ENCODE measurements around the gene MNT. TPM values are rescaled to one million over a fixed set of nuclear protein-coding genes. Genes with fewer than 3 reads are reported as not detected.
"Not testable (repeated sequence)": the region's sequence is repeated elsewhere in the genome, so short reads cannot be mapped to it uniquely, and the experiment has no call there.

MNT gene
- polyA plus RNA-seq (ENCODE audit: insufficient read length in 12 of 12): 10 to 100 TPM in 10 of 12 donors, 1 to 10 TPM in 1, not detected in 1; 9.5 to 26.0 (median 14.5) TPM
- long read RNA-seq, donor 1, full-length matches to known transcripts: 8 of 19 reads
- long read RNA-seq, donor 1, partial matches to known transcripts: 11 of 19 reads
- long read RNA-seq, donor 1, other reads (novel, unspliced or antisense): 0 of 19 reads
- long read RNA-seq, donor 2, full-length matches to known transcripts: 6 of 12 reads
- long read RNA-seq, donor 2, partial matches to known transcripts: 6 of 12 reads
- long read RNA-seq, donor 2, other reads (novel, unspliced or antisense): 0 of 12 reads
- long read RNA-seq, donor 3, full-length matches to known transcripts: 10 of 10 reads
- long read RNA-seq, donor 3, partial matches to known transcripts: 0 of 10 reads
- long read RNA-seq, donor 3, other reads (novel, unspliced or antisense): 0 of 10 reads
- long read RNA-seq, donor 4, partial matches to known transcripts: 5 of 5 reads
- long read RNA-seq, donor 4, other reads (novel, unspliced or antisense): 0 of 5 reads
- long read RNA-seq, donor 5, full-length matches to known transcripts: 16 of 38 reads
- long read RNA-seq, donor 5, partial matches to known transcripts: 22 of 38 reads
- long read RNA-seq, donor 5, other reads (novel, unspliced or antisense): 0 of 38 reads
- long read RNA-seq, donor 6, full-length matches to known transcripts: 5 of 5 reads
- long read RNA-seq, donor 6, partial matches to known transcripts: 0 of 5 reads
- long read RNA-seq, donor 6, other reads (novel, unspliced or antisense): 0 of 5 reads
- long read RNA-seq, donor 7, full-length matches to known transcripts: 7 of 7 reads
- long read RNA-seq, donor 7, partial matches to known transcripts: 0 of 7 reads
- long read RNA-seq, donor 7, other reads (novel, unspliced or antisense): 0 of 7 reads
- long read RNA-seq, donor 8, full-length matches to known transcripts: 10 of 16 reads
- long read RNA-seq, donor 8, partial matches to known transcripts: 6 of 16 reads
- long read RNA-seq, donor 8, other reads (novel, unspliced or antisense): 0 of 16 reads
- long read RNA-seq, donor 9, full-length matches to known transcripts: 5 of 5 reads
- long read RNA-seq, donor 9, partial matches to known transcripts: 0 of 5 reads
- long read RNA-seq, donor 9, other reads (novel, unspliced or antisense): 0 of 5 reads
- long read RNA-seq, donor 10, full-length matches to known transcripts: 5 of 12 reads
- long read RNA-seq, donor 10, partial matches to known transcripts: 7 of 12 reads
- long read RNA-seq, donor 10, other reads (novel, unspliced or antisense): 0 of 12 reads
- long read RNA-seq, donor 11, full-length matches to known transcripts: 7 of 7 reads
- long read RNA-seq, donor 11, partial matches to known transcripts: 0 of 7 reads
- long read RNA-seq, donor 11, other reads (novel, unspliced or antisense): 0 of 7 reads

- no peak for DNase-seq
Observed at GRCh38 chr17:2400877-2401425, at the start of gene MNT. TSS of gene MNT (minus strand) at chr17:2401060. CDS start at chr17:2400712, 348 bp downstream.

- DNase-seq: no peak
Observed at GRCh38 chr17:2450016-2450650, 49.3 kb upstream of the MNT start.

DNA sequence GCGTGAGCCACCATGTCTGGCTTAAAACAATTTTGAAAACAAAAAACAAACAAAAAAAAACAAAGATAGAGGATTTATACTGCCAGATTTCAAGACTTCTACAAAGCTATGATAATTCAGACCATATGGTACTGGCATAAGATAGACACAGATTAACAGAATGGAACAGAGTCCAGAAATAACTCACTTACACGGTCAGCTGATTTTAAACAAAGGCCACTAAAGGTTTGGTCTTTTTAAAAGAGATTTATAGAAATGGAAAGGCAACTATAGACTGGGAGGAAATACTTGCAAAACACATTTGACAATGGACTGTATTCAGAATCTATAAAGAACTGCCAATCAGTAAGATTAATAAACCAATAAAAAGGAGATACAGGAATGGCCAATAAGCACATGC is 48.6 kb upstream of the MNT start:
- no peak for DNase-seq

DNA sequence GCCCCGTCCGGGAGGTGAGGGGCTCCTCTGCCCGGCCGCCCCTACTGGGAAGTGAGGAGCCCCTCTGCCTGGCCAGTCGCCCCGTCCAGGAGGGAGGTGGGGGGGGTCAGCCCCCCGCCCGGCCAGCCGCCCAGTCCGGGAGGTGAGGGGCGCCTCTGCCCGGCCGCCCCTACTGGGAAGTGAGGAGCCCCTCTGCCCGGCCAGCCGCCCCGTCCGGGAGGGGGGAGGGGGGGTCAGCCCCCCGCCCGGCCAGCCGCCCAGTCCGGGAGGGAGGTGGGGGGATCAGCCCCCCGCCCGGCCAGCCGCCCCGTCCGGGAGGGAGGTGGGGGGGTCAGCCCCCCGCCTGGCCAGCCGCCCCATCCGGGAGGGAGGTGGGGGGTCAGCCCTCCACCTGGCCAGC is 46.6 kb upstream of the MNT start:
- not testable (repeated sequence) for DNase-seq

- no peak for DNase-seq
Observed at GRCh38 chr17:2445638-2446037, 44.8 kb upstream of the MNT start.

DNA sequence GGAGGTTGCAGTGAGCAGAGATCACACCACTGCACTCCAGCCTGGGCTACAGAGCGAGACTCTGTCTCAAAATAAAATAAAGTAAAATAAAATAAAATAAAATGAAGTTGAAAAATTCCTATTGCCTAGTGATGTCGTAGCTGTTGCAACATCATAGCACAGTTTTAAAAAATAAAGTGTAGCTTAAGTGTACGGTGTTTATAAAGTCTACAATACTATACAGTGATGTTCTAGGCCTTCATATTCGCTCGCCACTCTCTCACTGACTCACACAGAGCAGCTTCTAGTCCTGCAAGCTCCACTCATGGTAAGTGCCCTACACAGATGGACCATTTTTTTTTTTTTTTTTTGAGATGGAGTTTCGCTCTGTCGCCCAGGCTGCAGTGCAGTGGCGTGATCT is 43.5 kb upstream of the MNT start:
- DNase-seq: no peak

DNA sequence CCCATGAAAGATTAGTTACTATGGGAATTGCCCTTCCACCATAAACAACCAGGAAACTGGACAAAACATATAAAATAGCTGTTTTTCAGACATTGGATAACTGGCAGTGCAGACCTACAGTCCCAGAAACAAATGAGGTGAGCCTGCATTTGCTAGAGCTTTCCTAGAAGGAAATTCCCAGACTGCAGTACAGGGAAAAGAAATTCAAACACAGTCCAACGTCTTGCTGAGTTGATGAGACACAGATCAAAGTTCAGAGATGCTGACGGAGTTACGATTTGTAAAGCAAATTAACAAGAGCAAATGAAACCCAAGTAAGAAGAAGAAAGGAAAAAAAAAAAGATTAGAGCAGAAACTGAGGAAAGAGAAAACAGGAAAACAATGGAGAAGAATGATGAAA is 41.3 kb upstream of the MNT start:
- DNase-seq: no peak

DNA sequence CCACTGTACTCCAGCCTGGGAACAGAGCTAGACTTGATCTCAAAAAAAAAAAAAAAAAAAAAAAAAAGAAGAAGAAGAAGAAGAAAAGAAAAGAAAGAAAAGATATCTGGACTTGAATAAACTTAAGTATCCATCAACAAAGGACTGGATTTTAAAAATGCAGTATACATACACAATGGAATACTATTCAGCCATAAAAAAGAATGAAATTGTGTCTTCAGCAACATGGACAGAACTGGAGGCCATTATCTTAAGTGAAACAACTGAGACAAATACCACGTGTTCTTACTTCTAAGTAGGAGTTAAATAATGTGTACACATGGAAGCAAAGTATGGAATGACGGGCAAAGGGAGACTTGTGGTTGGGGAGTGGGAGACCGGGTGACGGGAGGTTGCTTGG is 40.1 kb upstream of the MNT start:
- DNase-seq: no peak

GRCh38 chr17:2439997-2440396 is 39.1 kb upstream of the MNT start:
- DNase-seq: not testable (repeated sequence)

- DNase-seq: no peak
Observed at GRCh38 chr17:2438823-2439222, 38.0 kb upstream of the MNT start.

GRCh38 chr17:2436316-2436905 is 35.6 kb upstream of the MNT start:
- no peak for DNase-seq

- DNase-seq: no peak
Observed at GRCh38 chr17:2435862-2436261, 35.0 kb upstream of the MNT start.

DNA sequence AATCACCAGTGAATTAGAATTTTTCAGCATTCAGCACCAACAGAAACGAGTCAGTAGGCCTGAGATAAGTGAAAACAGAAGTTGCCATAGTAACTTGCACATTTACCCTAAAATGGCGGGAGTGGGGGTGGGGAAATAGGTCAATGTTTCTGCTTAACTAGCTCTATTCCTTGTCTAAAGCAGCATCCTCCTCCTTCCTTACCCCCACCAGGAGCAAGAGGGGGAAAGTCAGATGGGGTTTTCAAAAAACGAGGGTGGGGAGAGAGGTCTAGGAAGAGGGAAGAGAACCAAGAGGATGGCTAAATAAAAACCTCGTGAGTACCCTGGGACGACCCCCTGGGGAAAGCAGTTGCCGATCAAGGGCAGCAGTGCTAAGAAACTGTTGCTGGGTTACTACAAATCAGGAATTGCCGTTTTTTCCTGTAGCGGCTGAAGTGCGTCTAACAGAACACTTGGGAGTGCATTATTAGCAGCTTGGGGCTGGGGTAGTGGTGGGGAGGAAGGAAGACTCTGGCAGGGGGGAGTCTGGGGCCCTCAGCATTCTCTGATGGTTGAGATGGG is 34.4 kb upstream of the MNT start:
- no peak for DNase-seq

DNA sequence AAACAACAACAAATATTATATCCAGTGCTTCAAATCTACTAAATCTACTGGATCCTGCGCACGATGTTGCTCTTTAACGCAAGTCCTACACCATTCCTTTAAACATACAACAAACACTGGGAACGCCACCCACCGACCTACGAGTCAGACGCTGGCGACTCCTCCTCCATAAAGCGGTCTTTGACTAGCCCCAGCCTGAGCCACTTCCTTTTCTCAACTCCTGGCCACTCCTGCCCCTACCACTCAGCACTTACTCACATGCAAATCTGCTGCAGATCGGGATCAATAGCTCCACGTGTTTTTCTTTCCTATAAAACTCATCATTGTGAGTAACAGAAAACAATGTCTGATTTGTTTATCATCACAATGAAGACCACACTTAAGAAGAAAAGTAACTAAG is 32.8 kb upstream of the MNT start:
- no peak for DNase-seq

GRCh38 chr17:2427910-2428309 is 27.1 kb upstream of the MNT start:
- DNase-seq: no peak

DNA sequence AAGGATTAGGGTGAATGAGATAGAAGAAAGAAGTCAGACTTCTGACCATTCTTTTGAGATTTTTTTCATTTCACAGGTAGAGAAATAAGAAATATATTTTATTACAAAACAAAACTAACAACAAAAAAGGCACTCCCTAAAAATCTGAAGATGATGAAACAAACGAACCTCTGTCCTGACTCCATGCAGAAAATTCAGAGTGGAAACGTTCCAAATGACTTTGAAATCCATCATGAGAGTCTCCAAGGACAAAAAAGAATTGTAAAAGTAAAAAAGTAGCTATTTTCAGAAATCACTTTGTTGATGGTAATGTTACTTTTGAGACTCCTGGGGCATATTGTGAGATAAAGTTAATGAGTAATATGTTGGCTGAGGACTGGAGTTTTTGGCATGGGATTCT is 26.4 kb upstream of the MNT start:
- no peak for DNase-seq

- DNase-seq: no peak
Observed at GRCh38 chr17:2423271-2423670, 22.4 kb upstream of the MNT start.

GRCh38 chr17:2421315-2422147 is 20.7 kb upstream of the MNT start:
- no peak for DNase-seq

- no peak for DNase-seq
Observed at GRCh38 chr17:2420176-2420575, 19.3 kb upstream of the MNT start.

Data from muscle of arm (tissue), 14 donors.